Keratinocyte (primary cell): Measurements from ENCODE around the gene SPAG16. TPM values are rescaled to one million over a fixed set of nuclear protein-coding genes. Genes with fewer than 3 reads are reported as not detected.

Experiments
- DNase-seq: peaks from one replicate; pipeline ENCODE4 v3.0.0-alpha.2; 2011; ENCODE audit warnings: low read depth, missing footprints, low spot score
- FAIRE-seq: peaks from 2 replicates; lab custom pipeline; 2011; peaks lifted over from hg19 to GRCh38; lab: Jason Lieb, UNC
- H2AFZ ChIP-seq: 2 replicates; pipeline ENCODE4 v1.6.0; 2012; ENCODE audit warnings: low read length, control low read depth, inconsistent platforms; ENCODE audit not compliant: control insufficient read depth
- H3K27ac ChIP-seq: 2 replicates; pipeline ENCODE4 v1.5.1; 2011; ENCODE audit warnings: low read length; ENCODE audit not compliant: control insufficient read depth, insufficient read depth
- H3K27me3 ChIP-seq: 3 replicates; pipeline ENCODE4 v1.6.0; 2011; ENCODE audit warnings: low read length; ENCODE audit not compliant: control insufficient read depth, insufficient read depth; ENCODE audit errors: extremely low read depth
- H3K36me3 ChIP-seq, 2 experiments: 2 replicates in 1 of 2; 3 replicates in 1 of 2; pipeline ENCODE4 v1.5.1; 2011; ENCODE audit warnings: low read length in 2 of 2, mild to moderate bottlenecking in 1 of 2; ENCODE audit not compliant: control insufficient read depth in 2 of 2, insufficient read depth in 2 of 2; ENCODE audit errors: extremely low read depth in 1 of 2
- H3K4me1 ChIP-seq: 3 replicates; pipeline ENCODE4 v1.5.1; 2011; ENCODE audit warnings: low read length; ENCODE audit not compliant: control insufficient read depth, insufficient read depth; ENCODE audit errors: extremely low read depth
- H3K4me2 ChIP-seq: 3 replicates; pipeline ENCODE4 v1.6.0; 2011; ENCODE audit warnings: low read depth, low read length; ENCODE audit not compliant: control insufficient read depth, insufficient read depth; ENCODE audit errors: extremely low read depth
- H3K4me3 ChIP-seq, 3 experiments: fragments of 200-600 bp in 1 of 3; sonication (generic) in 1 of 3; 2 replicates in 2 of 3; 3 replicates in 1 of 3; pipeline ENCODE4 v1.5.1; 2011 to 2016; ENCODE audit warnings: low read length in 3 of 3, mild to moderate bottlenecking in 3 of 3, control low read depth in 2 of 3, inconsistent platforms in 1 of 3, low read depth in 1 of 3, mixed read lengths in 1 of 3, mixed run types in 1 of 3, moderate library complexity in 1 of 3; ENCODE audit not compliant: control insufficient read depth in 2 of 3, insufficient read depth in 2 of 3; ENCODE audit errors: extremely low read depth in 1 of 3
- H3K79me2 ChIP-seq: 2 replicates; pipeline ENCODE4 v1.6.0; 2012; ENCODE audit warnings: low read length; ENCODE audit not compliant: control insufficient read depth, insufficient read depth
- H3K9ac ChIP-seq: 3 replicates; pipeline ENCODE4 v1.6.0; 2011; ENCODE audit warnings: low read length; ENCODE audit not compliant: control insufficient read depth, insufficient read depth; ENCODE audit errors: extremely low read depth
- H3K9me1 ChIP-seq: 3 replicates; pipeline ENCODE4 v1.6.0; 2011; ENCODE audit warnings: low read length; ENCODE audit not compliant: control insufficient read depth, insufficient read depth; ENCODE audit errors: extremely low read depth
- H3K9me3 ChIP-seq: 2 replicates; pipeline ENCODE4 v1.5.1; 2012; ENCODE audit warnings: low read depth, low read length; ENCODE audit not compliant: control insufficient read depth
- H4K20me1 ChIP-seq: 3 replicates; pipeline ENCODE4 v1.6.0; 2011; ENCODE audit warnings: low read length; ENCODE audit not compliant: control insufficient read depth, insufficient read depth; ENCODE audit errors: extremely low read depth
- EZH2 ChIP-seq: IDR thresholded peaks from one replicate; pipeline ENCODE4 v1.6.1; 2012; ENCODE audit warnings: inconsistent platforms, mild to moderate bottlenecking, low read length, moderate library complexity
- dilution Hi-C: fragments of 300-500 bp; cut with MboI; formaldehyde crosslinking; loops from one replicate; pipeline ENCODE4 v1.7.0; 2020; ENCODE audit warnings: low sequenced_read_pairs; ENCODE audit not compliant: extremely low pct_ligation_motif_present
- polyA plus RNA-seq, 5 experiments: library from polyadenylated mRNA; depleted of rRNA in 3 of 5; stranded (reverse) in 3 of 5; stranded (forward) in 1 of 5; unstranded in 1 of 5; fragments of >200 nt; gene quantifications; 1 replicate in 1 of 5; 2 replicates in 3 of 5; 3 replicates in 1 of 5; pipeline versions ENCODE4 v1.2.1 to v1.2.3, GENCODE V29; 2011 to 2012; ENCODE audit warnings: missing spikeins in 2 of 5, low read depth in 1 of 5, low replicate concordance in 1 of 5
- small RNA-seq, 3 experiments: library from RNA; depleted of rRNA; stranded (forward); fragments of <200 nt; gene quantifications; one replicate each; pipeline ENCODE3, GENCODE V24; 2012; ENCODE audit warnings: low read depth in 3 of 3, low replicate concordance in 1 of 3; ENCODE audit not compliant: insufficient read length in 3 of 3
- TF ChIP-seq, protein P1 (sequence below), 3 experiments: IDR thresholded peaks in 1 of 3; conservative IDR thresholded peaks in 1 of 3; optimal IDR thresholded peaks in 1 of 3; 2 replicates in 2 of 3; 3 replicates in 1 of 3; pipeline versions ENCODE3 to v1.5.1; 2011; ENCODE audit warnings: low read length in 3 of 3, mild to moderate bottlenecking in 3 of 3, moderate library complexity in 2 of 3, control low read depth in 1 of 3, inconsistent platforms in 1 of 3; ENCODE audit not compliant: insufficient read depth in 2 of 3; ENCODE audit errors: extremely low read depth in 1 of 3

The SPAG16 gene
- polyA plus RNA-seq, 1 donor (not counting 4 experiments of a cell fraction or from before 2014, with no cell fraction given): 19.6 TPM

DNA sequence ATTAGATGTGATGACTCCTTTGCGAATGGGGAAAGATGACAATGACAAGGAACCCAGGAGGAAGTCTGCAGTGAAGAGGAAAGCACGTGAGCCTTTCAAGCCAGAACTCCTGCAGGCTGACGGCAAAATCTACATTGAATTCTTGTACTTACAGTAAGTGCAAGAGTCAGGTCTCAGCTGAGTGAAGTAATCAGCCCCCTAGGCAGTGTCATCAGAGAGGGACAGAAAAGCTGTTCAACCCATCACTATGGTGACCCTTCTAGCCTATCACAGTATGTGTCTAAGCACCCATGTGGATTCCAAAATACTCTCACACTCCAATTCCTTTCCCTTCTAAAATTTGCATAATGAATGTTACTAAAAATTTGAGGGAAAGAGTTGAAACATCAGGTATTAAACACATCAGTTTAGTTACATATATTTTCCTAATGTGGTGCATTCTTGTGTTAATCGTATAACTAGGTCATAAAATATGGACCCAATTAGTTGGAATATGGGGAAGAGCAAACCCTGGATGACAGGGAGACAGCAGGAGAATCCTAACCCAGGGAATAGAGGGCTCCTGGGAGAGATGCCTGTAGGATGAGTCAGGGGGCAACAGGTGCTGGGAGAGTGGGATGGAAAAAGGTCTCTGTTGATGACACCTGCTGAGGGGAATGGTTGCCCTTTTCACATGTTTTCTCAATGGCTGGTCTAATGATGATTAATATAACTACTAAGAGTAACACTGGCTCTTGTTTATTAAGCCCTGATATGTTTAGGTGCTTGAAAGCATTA is 1166.0 kb downstream of the SPAG16 start:
- DNase-seq (no peak), FAIRE-seq (no peak)
- Histone ChIP-seq H3K36me3 (no peaks in the 10 kb centered on the region), H3K79me2 (no peaks in the 10 kb centered on the region), H4K20me1 (no peaks in the 10 kb centered on the region), H3K9ac (no peak overlapping the region), H3K27me3 (no peaks in the 10 kb centered on the region), H3K4me1 (no peaks in the 10 kb centered on the region), H3K9me1 (no peaks in the 10 kb centered on the region), H3K27ac (no peak overlapping the region), H2AFZ (no peak overlapping the region), H3K4me3 (no peak overlapping the region), H3K9me3 (no peaks in the 10 kb centered on the region), H3K4me2 (no peak overlapping the region)
- dilution Hi-C loops: no loop called here
- TF ChIP-seq, protein P1, sequence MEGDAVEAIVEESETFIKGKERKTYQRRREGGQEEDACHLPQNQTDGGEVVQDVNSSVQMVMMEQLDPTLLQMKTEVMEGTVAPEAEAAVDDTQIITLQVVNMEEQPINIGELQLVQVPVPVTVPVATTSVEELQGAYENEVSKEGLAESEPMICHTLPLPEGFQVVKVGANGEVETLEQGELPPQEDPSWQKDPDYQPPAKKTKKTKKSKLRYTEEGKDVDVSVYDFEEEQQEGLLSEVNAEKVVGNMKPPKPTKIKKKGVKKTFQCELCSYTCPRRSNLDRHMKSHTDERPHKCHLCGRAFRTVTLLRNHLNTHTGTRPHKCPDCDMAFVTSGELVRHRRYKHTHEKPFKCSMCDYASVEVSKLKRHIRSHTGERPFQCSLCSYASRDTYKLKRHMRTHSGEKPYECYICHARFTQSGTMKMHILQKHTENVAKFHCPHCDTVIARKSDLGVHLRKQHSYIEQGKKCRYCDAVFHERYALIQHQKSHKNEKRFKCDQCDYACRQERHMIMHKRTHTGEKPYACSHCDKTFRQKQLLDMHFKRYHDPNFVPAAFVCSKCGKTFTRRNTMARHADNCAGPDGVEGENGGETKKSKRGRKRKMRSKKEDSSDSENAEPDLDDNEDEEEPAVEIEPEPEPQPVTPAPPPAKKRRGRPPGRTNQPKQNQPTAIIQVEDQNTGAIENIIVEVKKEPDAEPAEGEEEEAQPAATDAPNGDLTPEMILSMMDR (optimal IDR thresholded peaks at IDR 0.05 in 1 of 3, IDR thresholded peaks at IDR 0.05 in 1 of 3, conservative IDR thresholded peaks at IDR 0.05 in 1 of 3; ENCODE audit: extremely low read depth in 1 of 3, insufficient read depth in 2 of 3, low read length in 3 of 3): no peak
- TF ChIP-seq EZH2: no peak

DNA sequence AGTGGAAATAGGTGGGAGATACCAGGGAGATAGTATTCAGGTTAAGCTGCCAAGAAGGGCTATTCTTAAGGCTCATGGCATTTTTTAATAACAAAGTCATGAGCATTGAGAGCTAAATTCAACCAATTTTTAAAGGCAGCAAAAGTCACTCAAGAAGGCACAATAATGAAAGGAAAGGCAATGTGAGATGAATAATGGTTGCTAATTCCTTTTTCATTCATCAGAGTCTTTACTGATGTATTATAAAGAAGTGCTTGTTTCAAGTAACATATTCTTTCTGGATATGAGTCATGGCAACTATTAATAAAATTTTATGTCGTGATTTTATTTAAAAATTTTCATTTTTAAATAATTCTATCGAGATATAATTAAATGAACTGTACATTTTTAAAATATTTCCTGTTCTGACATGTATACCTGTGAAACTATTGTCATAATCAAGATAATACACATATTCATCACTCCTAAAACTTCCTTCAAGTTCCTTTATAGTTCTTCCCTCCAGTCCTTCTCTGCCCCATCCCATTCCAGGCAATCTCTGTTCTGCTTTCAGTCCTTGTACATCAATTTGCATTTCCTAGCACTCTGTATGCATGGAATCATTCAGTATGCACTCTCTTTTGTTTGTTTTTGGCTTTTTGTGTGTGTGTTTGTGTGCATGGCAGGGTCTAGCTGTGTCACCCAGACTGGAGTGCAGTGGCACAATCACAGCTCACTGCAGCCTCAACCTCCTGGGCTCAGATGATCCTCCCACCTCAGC is 1167.4 kb downstream of the SPAG16 start:
- H3K27ac ChIP-seq: no peak overlapping the region
- no peaks in the 10 kb centered on the region for H3K27me3 ChIP-seq
- H4K20me1 ChIP-seq: no peaks in the 10 kb centered on the region
- no peak overlapping the region for H3K9ac ChIP-seq
- H3K4me1 ChIP-seq: no peaks in the 10 kb centered on the region
- no peak for DNase-seq
- H3K36me3 ChIP-seq: no peaks in the 10 kb centered on the region
- no peak for TF ChIP-seq EZH2
- TF ChIP-seq, protein P1 (optimal IDR thresholded peaks at IDR 0.05 in 1 of 3, IDR thresholded peaks at IDR 0.05 in 1 of 3, conservative IDR thresholded peaks at IDR 0.05 in 1 of 3; ENCODE audit: extremely low read depth in 1 of 3, insufficient read depth in 2 of 3, low read length in 3 of 3): no peak
- H3K79me2 ChIP-seq: no peaks in the 10 kb centered on the region
- no peaks in the 10 kb centered on the region for H3K9me1 ChIP-seq
- no peak overlapping the region for H2AFZ ChIP-seq
- H3K4me2 ChIP-seq: no peak overlapping the region
- dilution Hi-C loops: no loop called here
- FAIRE-seq: no peak
- H3K4me3 ChIP-seq: no peak overlapping the region
- H3K9me3 ChIP-seq: no peaks in the 10 kb centered on the region

Small RNAs within 50 kb of the gene (small RNA-seq; reads per million reads assigned to genes)
- gene MIR4438: 0 reads per million in 3 experiments

Other genes with a start within 250 kb of the SPAG16 start
- 7.1 to 12.3 TPM (median 8.2 TPM) in 3 replicates for gene IKZF2, start 132.9 kb upstream of the SPAG16 start, polyA plus RNA-seq